ENCODE results near the gene PIK3R4. TPM values are rescaled to one million over a fixed set of nuclear protein-coding genes. Genes with fewer than 3 reads are reported as not detected.

PIK3R4 gene
- total RNA-seq (2014; rRNA removed; shearing (Covaris generic)): 52.4 and 60.2 TPM in 2 replicates

- peak; percentile 99 for DNase-seq (ENCODE audit: low read depth)
These were observed at the start of gene PIK3R4 for GRCh38 chr3:130746246-130747039. TSS of gene PIK3R4 (minus strand) at chr3:130746829. CDS start at chr3:130745218, 1,611 bp downstream.

DNA sequence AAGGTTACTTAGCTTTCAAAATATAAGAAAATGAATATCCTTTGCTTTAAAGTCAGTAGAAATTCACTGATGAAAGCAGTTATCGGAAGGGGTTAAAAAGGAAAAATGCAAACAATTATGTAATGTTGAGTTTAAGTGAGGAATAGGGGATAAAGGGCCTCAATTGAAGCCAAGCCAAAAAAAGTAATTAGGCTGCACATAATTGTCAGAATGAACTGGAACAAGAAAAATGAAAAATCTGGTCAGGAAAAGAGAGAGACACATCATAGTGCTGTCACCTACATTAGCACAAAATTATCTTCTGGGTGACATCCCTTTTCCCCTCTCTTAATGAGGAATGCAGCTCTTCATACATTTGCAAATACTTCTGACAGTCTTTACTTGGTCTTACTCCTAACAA is 48.8 kb upstream of the PIK3R4 start:
- no peak for DNase-seq (ENCODE audit: low read depth)

- DNase-seq (ENCODE audit: low read depth): no peak
These were observed 45.6 kb upstream of the PIK3R4 start for GRCh38 chr3:130792246-130792645.

GRCh38 chr3:130789782-130790322 is 43.2 kb upstream of the PIK3R4 start:
- DNase-seq (ENCODE audit: low read depth): no peak

- peak; percentile 4 for DNase-seq (ENCODE audit: low read depth)
These were observed 40.9 kb upstream of the PIK3R4 start for GRCh38 chr3:130787422-130788068.

DNA sequence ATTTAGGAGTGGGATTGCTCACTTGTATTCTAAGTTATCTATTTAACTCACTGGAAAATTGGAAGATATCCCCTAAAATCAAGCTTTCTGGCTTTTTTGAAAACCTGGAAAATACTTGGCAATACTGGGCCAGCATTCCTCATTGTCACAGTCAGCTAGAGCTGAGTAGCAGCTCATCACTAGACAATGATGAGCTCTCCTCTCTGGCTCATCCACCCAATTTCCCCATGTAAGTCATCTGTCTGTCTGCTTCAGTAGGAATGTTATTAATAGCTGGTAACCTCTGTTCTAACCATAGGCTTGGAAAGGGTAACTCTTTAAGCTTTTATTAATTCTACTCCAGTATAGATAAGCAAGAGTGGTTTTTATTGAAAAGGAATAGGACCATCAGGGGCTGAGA is 39.7 kb upstream of the PIK3R4 start:
- no peak for DNase-seq (ENCODE audit: low read depth)

GRCh38 chr3:130783629-130784028 is 37.0 kb upstream of the PIK3R4 start:
- DNase-seq (ENCODE audit: low read depth): no peak

GRCh38 chr3:130779486-130779885 is 32.9 kb upstream of the PIK3R4 start:
- DNase-seq (ENCODE audit: low read depth): no peak

DNA sequence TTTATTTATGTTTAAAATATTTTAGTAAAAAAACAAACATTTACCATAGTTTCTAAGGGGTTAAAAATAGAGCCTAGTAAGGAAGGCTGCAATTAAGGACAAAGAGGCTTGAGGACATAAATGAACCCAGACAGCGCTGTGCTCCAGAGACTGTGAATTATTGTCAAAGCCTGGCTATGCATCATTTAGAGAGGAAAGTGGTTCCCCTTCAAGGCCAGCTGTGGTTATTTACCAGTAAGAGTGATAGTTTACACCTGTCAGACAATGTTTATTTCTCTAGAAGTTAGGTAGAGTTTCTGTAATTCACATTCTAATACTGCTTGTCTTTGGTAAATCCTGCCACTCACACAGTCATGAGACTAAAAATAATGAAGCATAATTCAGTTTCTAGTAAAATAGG is 32.4 kb upstream of the PIK3R4 start:
- DNase-seq (ENCODE audit: low read depth): no peak

DNA sequence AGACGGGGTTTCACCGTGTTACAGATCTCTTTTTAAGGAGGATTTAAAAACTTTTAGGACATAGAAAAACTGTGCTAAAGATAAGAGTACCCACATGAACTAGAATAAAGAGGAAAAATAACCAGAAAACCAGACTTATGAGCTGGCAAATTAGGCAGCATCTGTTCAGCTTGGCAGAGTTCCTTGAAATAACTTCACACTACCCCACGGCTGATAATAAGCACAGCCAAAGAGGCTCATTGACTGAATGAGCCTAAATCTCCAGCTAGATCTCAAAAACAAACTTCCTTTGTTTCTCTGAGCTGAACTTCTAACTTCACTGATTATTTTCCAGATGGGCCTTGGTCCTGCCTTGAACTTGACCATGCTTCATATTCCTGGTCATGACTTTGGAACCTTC is 26.7 kb upstream of the PIK3R4 start:
- DNase-seq (ENCODE audit: low read depth): no peak

- no peak for DNase-seq (ENCODE audit: low read depth)
These were observed 25.5 kb upstream of the PIK3R4 start for GRCh38 chr3:130772129-130772528.

- DNase-seq (ENCODE audit: low read depth): no peak
These were observed 24.0 kb upstream of the PIK3R4 start for GRCh38 chr3:130770644-130771043.

DNA sequence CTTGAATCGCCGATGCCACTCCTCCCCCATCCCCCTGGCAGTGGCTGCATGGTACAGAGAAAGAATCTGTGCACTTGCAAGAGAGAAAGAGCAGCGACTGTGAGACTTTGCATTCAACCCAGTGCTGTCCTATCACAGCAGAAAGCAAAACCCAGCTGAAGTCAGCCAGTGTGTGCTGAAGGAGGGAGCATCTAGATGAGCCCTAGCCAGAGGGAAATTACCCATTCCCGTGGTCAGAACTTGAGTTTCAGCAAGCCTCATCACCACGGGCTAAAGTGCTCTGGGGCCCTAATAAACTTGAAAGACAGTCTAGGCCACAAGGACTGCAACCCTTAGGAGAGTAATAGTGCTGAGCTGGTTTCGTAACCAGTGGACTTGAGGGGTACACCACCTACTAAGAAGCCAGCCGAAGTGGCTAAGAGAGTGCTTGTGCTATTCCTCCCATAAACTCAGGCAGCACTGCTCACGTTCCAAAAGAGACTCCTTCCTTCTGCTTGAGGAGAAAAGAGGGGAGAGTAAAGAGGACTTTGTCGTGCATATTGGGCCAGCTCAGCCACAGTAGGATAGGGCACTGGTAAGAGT is 15.2 kb upstream of the PIK3R4 start:
- DNase-seq (ENCODE audit: low read depth): peak; percentile 17

DNA sequence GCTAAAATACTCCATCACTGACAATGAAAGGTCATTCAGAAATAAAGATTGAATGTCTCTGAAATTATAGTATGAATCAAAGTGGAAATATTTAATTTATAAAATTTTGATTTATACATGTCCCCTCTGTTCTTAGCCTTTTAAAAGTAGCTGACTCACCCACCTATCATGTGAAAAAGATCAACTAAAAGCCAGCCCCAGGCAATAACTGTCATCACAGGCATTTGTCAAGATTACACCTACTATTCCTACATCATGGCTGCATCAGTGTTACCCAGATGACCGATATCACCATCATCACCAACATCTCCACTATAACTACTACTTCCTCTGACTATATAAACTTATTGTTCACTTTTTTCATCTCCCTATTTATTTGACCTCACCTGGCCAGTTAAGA is 14.3 kb upstream of the PIK3R4 start:
- peak; percentile 83 for DNase-seq (ENCODE audit: low read depth)

- peak; percentile 67 for DNase-seq (ENCODE audit: low read depth)
These were observed 13.2 kb upstream of the PIK3R4 start for GRCh38 chr3:130759692-130760338.

GRCh38 chr3:130758624-130759369 is 12.2 kb upstream of the PIK3R4 start:
- DNase-seq (ENCODE audit: low read depth): no peak

GRCh38 chr3:130757611-130758150 is 11.1 kb upstream of the PIK3R4 start:
- no peak for DNase-seq (ENCODE audit: low read depth)

DNA sequence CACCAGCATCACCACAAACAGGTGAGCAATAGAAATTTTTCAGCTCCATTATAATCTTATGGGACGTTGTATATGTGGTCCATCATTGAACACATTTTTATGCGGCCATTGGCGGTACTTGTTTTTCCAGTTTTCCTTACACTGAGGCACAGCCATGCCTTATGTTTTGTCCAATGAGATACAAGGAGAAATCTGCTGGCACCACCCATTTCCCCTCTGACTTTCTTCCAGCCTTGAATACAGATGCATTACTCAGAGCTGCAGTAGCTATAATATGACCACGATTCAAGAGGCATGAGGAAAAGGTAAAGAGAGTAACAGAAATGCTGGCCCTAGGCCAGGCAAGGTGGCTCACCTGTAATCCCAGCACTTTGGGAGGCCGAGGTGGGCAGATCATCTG is 9.0 kb upstream of the PIK3R4 start:
- DNase-seq (ENCODE audit: low read depth): no peak

- DNase-seq (ENCODE audit: low read depth): no peak
These were observed 2.4 kb upstream of the PIK3R4 start for GRCh38 chr3:130748981-130749380.

- DNase-seq (ENCODE audit: low read depth): no peak
These were observed 1.8 kb upstream of the PIK3R4 start for GRCh38 chr3:130748467-130748861.

DNA sequence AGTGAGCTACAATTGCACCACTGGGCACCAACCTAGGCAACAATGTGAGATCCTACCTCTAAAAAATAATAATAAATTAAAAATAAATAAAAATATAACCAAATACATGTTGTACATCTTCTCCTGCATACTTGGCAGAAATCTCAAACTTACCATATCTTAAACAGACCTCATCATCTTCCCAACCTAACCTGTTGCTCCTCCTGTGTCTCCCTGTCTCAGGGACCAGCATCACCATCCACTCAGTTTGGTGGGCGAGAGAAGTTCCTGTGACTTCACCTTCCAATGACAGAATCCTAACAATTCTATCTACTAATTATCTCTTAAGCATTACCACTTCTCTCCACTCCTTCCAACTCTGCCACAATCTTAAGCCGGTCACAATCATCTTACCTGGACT is 3.3 kb downstream of the PIK3R4 start:
- DNase-seq (ENCODE audit: low read depth): no peak
